ENCODE results near the gene XPNPEP1.

XPNPEP1 gene

GRCh38 chr10:109956454-109957091, 33.3 kb upstream of the XPNPEP1 start:
- Histone ChIP-seq H3K4me2 (no peak overlapping the region), H4K20me1 (no peaks in the 10 kb centered on the region), H3K4me1 (peaks cover 0 to 4% (median 0%) of the 10 kb centered on the region in 10 experiments; a peak in 1 of 20 replicates), H3K36me3 (no peaks in the 10 kb centered on the region), H3K27me3 (no peaks in the 10 kb centered on the region), H3K4me3 (no peak overlapping the region), H3K9me3 (replicated peaks in 1 of 11) (peaks cover 0 to 4% (median 0%) of the 10 kb centered on the region in 11 experiments; a peak in 2 of 22 replicates), H3K9ac (no peak overlapping the region), H3K27ac (no peak overlapping the region)
- TF ChIP-seq Cebpa-rat (IDR thresholded peaks at IDR 0.05), result no peak

- Histone ChIP-seq H4K20me1 (no peaks in the 10 kb centered on the region), H3K36me3 (no peaks in the 10 kb centered on the region), H3K27ac (no peak overlapping the region), H3K4me1 (peaks cover 0 to 4% (median 0%) of the 10 kb centered on the region in 10 experiments; a peak in 1 of 20 replicates), H3K9me3 (replicated peaks in 1 of 11) (peaks cover 0 to 4% (median 0%) of the 10 kb centered on the region in 11 experiments; a peak in 2 of 22 replicates), H3K9ac (no peak overlapping the region), H3K27me3 (no peaks in the 10 kb centered on the region), H3K4me2 (no peak overlapping the region), H3K4me3 (no peak overlapping the region)
- no peak for TF ChIP-seq Cebpa-rat (IDR thresholded peaks at IDR 0.05)
Observed at GRCh38 chr10:109953766-109954165, 30.5 kb upstream of the XPNPEP1 start.

GRCh38 chr10:109952526-109952925, 29.2 kb upstream of the XPNPEP1 start:
- peaks cover 0 to 4% (median 0%) of the 10 kb centered on the region in 11 experiments; a peak in 2 of 22 replicates for H3K9me3 ChIP-seq (replicated peaks in 1 of 11)
- H3K36me3 ChIP-seq, result no peaks in the 10 kb centered on the region
- H4K20me1 ChIP-seq, result no peaks in the 10 kb centered on the region
- H3K4me2 ChIP-seq, result no peak overlapping the region
- H3K9ac ChIP-seq, result no peak overlapping the region
- no peak overlapping the region for H3K27ac ChIP-seq
- H3K4me3 ChIP-seq, result no peak overlapping the region
- no peaks in the 10 kb centered on the region for H3K27me3 ChIP-seq
- H3K4me1 ChIP-seq, result peaks cover 0 to 4% (median 0%) of the 10 kb centered on the region in 10 experiments; a peak in 1 of 20 replicates
- TF ChIP-seq Cebpa-rat (IDR thresholded peaks at IDR 0.05), result no peak

GRCh38 chr10:109947111-109947920, 24.0 kb upstream of the XPNPEP1 start:
- no peaks in the 10 kb centered on the region for H3K27me3 ChIP-seq
- no peaks in the 10 kb centered on the region for H3K36me3 ChIP-seq
- no peak for TF ChIP-seq Cebpa-rat (IDR thresholded peaks at IDR 0.05)
- no peak overlapping the region for H3K4me3 ChIP-seq
- no peak overlapping the region for H3K9ac ChIP-seq
- H3K27ac ChIP-seq, result no peak overlapping the region
- H4K20me1 ChIP-seq, result no peaks in the 10 kb centered on the region
- H3K4me2 ChIP-seq, result no peak overlapping the region
- H3K9me3 ChIP-seq (replicated peaks in 1 of 11), result no peaks in the 10 kb centered on the region; a peak in 1 of 22 replicates
- H3K4me1 ChIP-seq, result no peaks in the 10 kb centered on the region

GRCh38 chr10:109946680-109947079, 23.4 kb upstream of the XPNPEP1 start:
- H3K27ac ChIP-seq, result no peak overlapping the region
- H3K4me3 ChIP-seq, result no peak overlapping the region
- no peaks in the 10 kb centered on the region for H3K4me1 ChIP-seq
- no peaks in the 10 kb centered on the region for H3K27me3 ChIP-seq
- H3K4me2 ChIP-seq, result no peak overlapping the region
- H3K36me3 ChIP-seq, result no peaks in the 10 kb centered on the region
- no peaks in the 10 kb centered on the region for H4K20me1 ChIP-seq
- no peaks in the 10 kb centered on the region for H3K9me3 ChIP-seq (replicated peaks in 1 of 11)
- H3K9ac ChIP-seq, result no peak overlapping the region
- no peak for TF ChIP-seq Cebpa-rat (IDR thresholded peaks at IDR 0.05)

GRCh38 chr10:109945473-109946177, 22.3 kb upstream of the XPNPEP1 start:
- H3K27me3 ChIP-seq, result no peaks in the 10 kb centered on the region
- H3K27ac ChIP-seq, result no peak overlapping the region
- no peaks in the 10 kb centered on the region for H4K20me1 ChIP-seq
- H3K4me2 ChIP-seq, result no peak overlapping the region
- H3K4me1 ChIP-seq, result no peaks in the 10 kb centered on the region
- no peaks in the 10 kb centered on the region for H3K9me3 ChIP-seq (replicated peaks in 1 of 11)
- TF ChIP-seq Cebpa-rat (IDR thresholded peaks at IDR 0.05), result no peak
- H3K36me3 ChIP-seq, result no peaks in the 10 kb centered on the region
- no peak overlapping the region for H3K4me3 ChIP-seq
- no peak overlapping the region for H3K9ac ChIP-seq

GRCh38 chr10:109944613-109945012, 21.3 kb upstream of the XPNPEP1 start:
- no peaks in the 10 kb centered on the region for H4K20me1 ChIP-seq
- no peak overlapping the region for H3K9ac ChIP-seq
- TF ChIP-seq Cebpa-rat (IDR thresholded peaks at IDR 0.05), result no peak
- H3K4me1 ChIP-seq, result no peaks in the 10 kb centered on the region
- no peak overlapping the region for H3K4me3 ChIP-seq
- no peaks in the 10 kb centered on the region for H3K27me3 ChIP-seq
- H3K4me2 ChIP-seq, result no peak overlapping the region
- no peaks in the 10 kb centered on the region for H3K9me3 ChIP-seq (replicated peaks in 1 of 11)
- no peak overlapping the region for H3K27ac ChIP-seq
- H3K36me3 ChIP-seq, result no peaks in the 10 kb centered on the region

- no peak overlapping the region for H3K4me3 ChIP-seq
- H3K27ac ChIP-seq, result no peak overlapping the region
- no peaks in the 10 kb centered on the region for H4K20me1 ChIP-seq
- H3K9ac ChIP-seq, result no peak overlapping the region
- no peaks in the 10 kb centered on the region for H3K36me3 ChIP-seq
- H3K9me3 ChIP-seq (replicated peaks in 1 of 11), result no peaks in the 10 kb centered on the region
- TF ChIP-seq Cebpa-rat (IDR thresholded peaks at IDR 0.05), result no peak
- no peaks in the 10 kb centered on the region for H3K4me1 ChIP-seq
- no peak overlapping the region for H3K4me2 ChIP-seq
- H3K27me3 ChIP-seq, result no peaks in the 10 kb centered on the region
Observed at GRCh38 chr10:109941236-109941862, 18.0 kb upstream of the XPNPEP1 start.

- no peak for TF ChIP-seq Cebpa-rat (IDR thresholded peaks at IDR 0.05)
- Histone ChIP-seq H3K4me3 (no peak overlapping the region), H3K27me3 (no peaks in the 10 kb centered on the region), H3K27ac (no peak overlapping the region), H4K20me1 (no peaks in the 10 kb centered on the region), H3K4me1 (0 out of 20 replicates have a peak, but pooled peaks cover 0 to under 1% (median 0%) of the 10 kb centered on the region in 10 experiments), H3K36me3 (no peaks in the 10 kb centered on the region), H3K9ac (no peak overlapping the region), H3K4me2 (no peak overlapping the region), H3K9me3 (replicated peaks in 1 of 11) (no peaks in the 10 kb centered on the region)
Observed at GRCh38 chr10:109940553-109940952, 17.2 kb upstream of the XPNPEP1 start.
